OCI-LY1 (cell line): Measurements from ENCODE around the gene SAA4.
"Not testable (repeated sequence)": the region's sequence is repeated elsewhere in the genome, so short reads cannot be mapped to it uniquely, and the experiment has no call there.

Experiments
- EZH2 ChIP-seq: fragments of 200-600 bp; sonication (generic), shearing (Covaris generic); IDR thresholded peaks from 2 replicates; pipeline ENCODE4 v1.8.0; 2017; ENCODE audit warnings: borderline replicate concordance, mixed run types, mild to moderate bottlenecking, antibody characterized with exemption, low read length, moderate library complexity, mixed read lengths
- TF ChIP-seq, protein P1 (sequence below): fragments of 200-600 bp; sonication (generic), shearing (Covaris generic); IDR thresholded peaks from 2 replicates; pipeline ENCODE4 v1.5.1; 2017; ENCODE audit warnings: mild to moderate bottlenecking, antibody characterized with exemption, low read length, moderate library complexity, mixed read lengths

- TF ChIP-seq, protein P1, sequence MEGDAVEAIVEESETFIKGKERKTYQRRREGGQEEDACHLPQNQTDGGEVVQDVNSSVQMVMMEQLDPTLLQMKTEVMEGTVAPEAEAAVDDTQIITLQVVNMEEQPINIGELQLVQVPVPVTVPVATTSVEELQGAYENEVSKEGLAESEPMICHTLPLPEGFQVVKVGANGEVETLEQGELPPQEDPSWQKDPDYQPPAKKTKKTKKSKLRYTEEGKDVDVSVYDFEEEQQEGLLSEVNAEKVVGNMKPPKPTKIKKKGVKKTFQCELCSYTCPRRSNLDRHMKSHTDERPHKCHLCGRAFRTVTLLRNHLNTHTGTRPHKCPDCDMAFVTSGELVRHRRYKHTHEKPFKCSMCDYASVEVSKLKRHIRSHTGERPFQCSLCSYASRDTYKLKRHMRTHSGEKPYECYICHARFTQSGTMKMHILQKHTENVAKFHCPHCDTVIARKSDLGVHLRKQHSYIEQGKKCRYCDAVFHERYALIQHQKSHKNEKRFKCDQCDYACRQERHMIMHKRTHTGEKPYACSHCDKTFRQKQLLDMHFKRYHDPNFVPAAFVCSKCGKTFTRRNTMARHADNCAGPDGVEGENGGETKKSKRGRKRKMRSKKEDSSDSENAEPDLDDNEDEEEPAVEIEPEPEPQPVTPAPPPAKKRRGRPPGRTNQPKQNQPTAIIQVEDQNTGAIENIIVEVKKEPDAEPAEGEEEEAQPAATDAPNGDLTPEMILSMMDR, result not testable (repeated sequence)
- TF ChIP-seq EZH2, result not testable (repeated sequence)
These were observed 10.6 kb upstream of the SAA4 start for GRCh38 chr11:18247191-18247581.
